Brain microvascular endothelial cell (primary cell): ENCODE data around the gene HNRNPAB.

Source experiments
- DNase-seq: peaks from one replicate; pipeline ENCODE4 v3.0.0-alpha.2; 2020
- H3K27ac ChIP-seq: fragments of 250-450 bp; sonication (Bioruptor Pico); 2 replicates; pipeline ENCODE4 v1.5.1; 2020; ENCODE audit warnings: mild to moderate bottlenecking, moderate library complexity
- H3K27me3 ChIP-seq: fragments of 250-450 bp; sonication (Bioruptor Pico); replicated peaks from 2 replicates; pipeline ENCODE4 v1.5.1; 2020; ENCODE audit warnings: mild to moderate bottlenecking
- H3K36me3 ChIP-seq: fragments of 250-450 bp; sonication (Bioruptor Pico); replicated peaks from 2 replicates; pipeline ENCODE4 v1.5.1; 2020; ENCODE audit warnings: mild to moderate bottlenecking
- H3K4me3 ChIP-seq: 2 replicates; pipeline ENCODE4 v1.5.1; 2011; ENCODE audit warnings: low read depth, mild to moderate bottlenecking, control low read depth, low read length, moderate library complexity
- in situ Hi-C: cut with HindIII; loops from 2 replicates; pipeline ENCODE4 v1.10.0; 2017; ENCODE audit warnings: low sequenced_read_pairs, low pct_ligation_motif_present
- TF ChIP-seq, protein P1 (sequence below): IDR thresholded peaks from 2 replicates; pipeline ENCODE4 v1.5.1; 2011; ENCODE audit warnings: low read depth, mild to moderate bottlenecking, moderate library complexity, low read length, control low read depth, inconsistent platforms; ENCODE audit errors: missing control alignments

The HNRNPAB gene

DNA sequence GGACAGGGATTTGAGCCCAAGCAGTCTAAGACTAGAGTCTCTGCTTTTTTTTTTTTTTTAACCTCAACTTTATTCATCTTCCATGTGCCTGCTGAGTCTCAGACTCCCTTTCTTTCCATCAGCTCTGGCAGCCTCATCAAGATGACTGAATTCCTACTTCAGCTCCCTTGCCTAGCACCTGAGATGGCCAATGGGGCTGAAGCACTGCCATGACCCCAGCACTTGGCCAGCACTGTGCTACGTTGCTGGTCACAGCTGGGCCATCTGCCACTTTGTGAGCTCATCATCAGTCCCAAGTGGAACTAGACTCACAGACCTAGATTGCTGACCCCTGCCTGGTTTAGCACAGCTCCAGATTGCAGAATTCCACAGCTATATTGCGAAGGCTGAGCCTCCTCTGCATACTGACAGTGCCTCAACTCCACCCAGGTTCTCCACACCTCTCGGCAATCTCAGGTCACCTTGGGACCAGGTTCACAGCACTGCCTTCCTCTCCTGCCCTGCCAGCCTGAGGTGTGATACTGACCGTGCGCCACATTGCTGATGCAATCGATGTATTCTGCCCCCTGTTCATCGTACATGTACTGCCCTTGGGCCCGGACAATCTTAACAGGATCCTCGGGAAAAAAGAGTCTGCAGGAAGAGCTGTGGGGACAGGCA lies 26.7 kb downstream of the HNRNPAB start:
- peak; percentile 22 for DNase-seq
- Histone ChIP-seq H3K4me3 (peak overlapping the region; percentile 85), H3K27me3 (no peaks in the 10 kb centered on the region), H3K27ac (no peak overlapping the region), H3K36me3 (peaks cover 20% of the 10 kb centered on the region)
- in situ Hi-C loops: no loop called here
- TF ChIP-seq, protein P1, sequence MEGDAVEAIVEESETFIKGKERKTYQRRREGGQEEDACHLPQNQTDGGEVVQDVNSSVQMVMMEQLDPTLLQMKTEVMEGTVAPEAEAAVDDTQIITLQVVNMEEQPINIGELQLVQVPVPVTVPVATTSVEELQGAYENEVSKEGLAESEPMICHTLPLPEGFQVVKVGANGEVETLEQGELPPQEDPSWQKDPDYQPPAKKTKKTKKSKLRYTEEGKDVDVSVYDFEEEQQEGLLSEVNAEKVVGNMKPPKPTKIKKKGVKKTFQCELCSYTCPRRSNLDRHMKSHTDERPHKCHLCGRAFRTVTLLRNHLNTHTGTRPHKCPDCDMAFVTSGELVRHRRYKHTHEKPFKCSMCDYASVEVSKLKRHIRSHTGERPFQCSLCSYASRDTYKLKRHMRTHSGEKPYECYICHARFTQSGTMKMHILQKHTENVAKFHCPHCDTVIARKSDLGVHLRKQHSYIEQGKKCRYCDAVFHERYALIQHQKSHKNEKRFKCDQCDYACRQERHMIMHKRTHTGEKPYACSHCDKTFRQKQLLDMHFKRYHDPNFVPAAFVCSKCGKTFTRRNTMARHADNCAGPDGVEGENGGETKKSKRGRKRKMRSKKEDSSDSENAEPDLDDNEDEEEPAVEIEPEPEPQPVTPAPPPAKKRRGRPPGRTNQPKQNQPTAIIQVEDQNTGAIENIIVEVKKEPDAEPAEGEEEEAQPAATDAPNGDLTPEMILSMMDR: no peak

GRCh38 chr5:178231539-178232123 lies 27.3 kb downstream of the HNRNPAB start:
- TF ChIP-seq, protein P1: no peak
- Histone ChIP-seq H3K27me3 (no peaks in the 10 kb centered on the region), H3K27ac (peak overlapping the region; percentile 87), H3K36me3 (peaks cover 20% of the 10 kb centered on the region), H3K4me3 (peak overlapping the region; percentile 85)
- in situ Hi-C loops: no loop called here
- DNase-seq: no peak

DNA sequence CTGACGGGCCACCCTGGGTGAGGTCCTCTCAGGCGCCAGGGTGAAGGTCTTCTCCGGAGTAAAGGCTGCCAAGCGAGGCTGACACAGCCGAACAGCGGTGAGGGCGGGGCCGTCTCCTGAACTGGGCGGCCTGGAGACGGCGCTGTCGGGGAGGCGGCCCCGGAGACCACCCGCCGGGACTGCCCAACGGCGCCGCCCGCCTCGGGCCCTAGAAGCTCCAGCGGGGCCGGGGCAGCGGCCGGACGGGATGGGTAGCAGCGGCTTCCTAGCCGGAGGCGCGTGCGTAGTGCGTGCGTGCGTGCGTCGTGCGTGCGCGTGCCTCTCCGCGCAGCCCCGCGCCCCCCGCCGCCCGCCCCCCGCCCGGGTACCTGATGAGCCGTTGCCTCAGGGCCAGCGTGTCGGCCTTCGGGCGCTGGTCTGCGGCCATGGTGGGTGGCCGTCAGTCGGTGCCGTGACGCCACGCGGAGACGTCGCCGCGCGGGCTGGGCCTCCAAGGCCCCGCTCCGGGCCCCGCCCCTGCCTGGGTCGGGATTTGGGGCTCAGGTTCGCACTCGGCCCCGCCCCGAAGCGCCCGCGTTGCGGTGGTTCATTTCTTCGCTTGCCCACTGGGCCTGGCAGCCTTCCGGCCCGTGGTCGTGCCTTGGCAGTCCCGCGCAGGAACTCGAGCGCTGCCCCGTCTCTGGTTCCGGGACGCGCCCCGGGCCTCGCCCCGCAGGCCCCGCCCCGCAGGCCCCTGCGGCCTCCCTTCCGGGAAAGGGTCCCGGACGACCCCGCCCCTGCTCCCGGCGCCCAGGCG lies 28.0 kb downstream of the HNRNPAB start, which contains the start of gene PHYKPL:
PHYKPL (minus strand) TSS at position 679 of the 796 bp plus-strand sequence; CDS start at position 427, 252 bp downstream.
- in situ Hi-C loops: no loop called here
- peaks cover 20% of the 10 kb centered on the region for H3K36me3 ChIP-seq
- TF ChIP-seq, protein P1: no peak
- H3K27ac ChIP-seq: peak within 1 kb of the TSS; percentile 87
- H3K27me3 ChIP-seq: no peaks in the 10 kb centered on the region
- peak; percentile 33 for DNase-seq
- H3K4me3 ChIP-seq: peak within 1 kb of the TSS; percentile 85

DNA sequence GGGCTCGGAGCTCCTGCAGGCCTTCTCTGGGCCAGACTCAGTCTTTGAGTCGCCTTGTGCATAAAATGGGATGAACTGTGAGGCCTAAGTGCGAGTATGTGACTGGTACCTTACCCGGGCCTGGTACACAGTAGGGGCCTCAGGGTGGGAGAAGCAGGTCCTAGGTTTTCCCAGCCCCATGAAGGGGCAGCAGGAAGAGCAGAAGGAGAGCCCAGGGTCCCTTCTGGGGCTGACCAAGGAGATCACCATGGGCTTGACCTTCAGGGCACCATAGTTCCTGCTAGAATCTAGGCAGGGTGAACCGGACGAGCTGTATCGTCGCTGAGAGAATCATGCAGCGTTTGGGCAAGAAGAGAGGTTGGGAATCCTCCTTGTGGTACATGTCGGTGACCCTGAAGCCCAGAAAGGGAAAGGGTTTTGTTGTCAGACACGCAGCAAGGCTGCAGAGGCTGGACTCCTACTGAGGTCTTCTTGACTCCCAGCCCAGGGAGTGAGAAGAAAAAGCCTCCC lies 28.6 kb downstream of the HNRNPAB start:
- H3K4me3 ChIP-seq: peak overlapping the region; percentile 85
- DNase-seq: no peak

DNA sequence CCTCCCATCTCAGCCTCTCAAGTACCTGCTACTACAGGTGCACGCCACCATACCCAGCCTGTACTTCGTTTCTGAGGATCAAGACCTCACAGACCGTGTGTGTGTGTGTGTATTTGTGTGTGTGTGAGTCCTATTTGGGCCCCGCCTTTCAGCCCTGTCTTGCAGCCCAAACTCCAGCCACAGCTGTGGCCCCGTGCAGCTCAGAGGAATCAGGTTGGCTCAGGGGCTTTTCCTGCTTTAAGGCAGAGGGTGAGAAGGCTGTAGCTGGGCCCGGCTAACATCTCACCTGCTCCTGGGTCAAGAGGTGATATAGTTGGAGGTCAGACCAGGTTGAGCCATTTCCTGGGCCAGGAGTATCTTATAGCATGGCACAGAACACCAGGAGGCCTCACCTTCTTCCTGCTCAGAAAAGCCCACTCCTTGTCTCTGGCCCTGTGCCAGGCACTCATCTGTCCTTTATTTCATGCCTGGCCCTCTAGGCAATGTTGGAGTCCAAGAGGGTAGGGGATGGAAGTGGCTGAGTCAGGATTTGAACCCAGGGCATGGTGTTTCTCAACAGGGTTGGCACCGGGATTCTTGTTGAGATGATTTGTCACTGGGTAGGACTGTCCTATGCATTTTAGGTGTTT lies 29.9 kb downstream of the HNRNPAB start:
- Histone ChIP-seq H3K36me3 (peaks cover 4% of the 10 kb centered on the region), H3K27me3 (no peaks in the 10 kb centered on the region), H3K4me3 (no peak overlapping the region), H3K27ac (no peak overlapping the region)
- TF ChIP-seq, protein P1: no peak
- no peak for DNase-seq
- in situ Hi-C loops: no loop called here

More for the DNA sequence above, 28.6 kb downstream of the HNRNPAB start:
- Histone ChIP-seq H3K27ac (peak overlapping the region; percentile 87), H3K36me3 (peaks cover 14% of the 10 kb centered on the region), H3K27me3 (no peaks in the 10 kb centered on the region)
- TF ChIP-seq, protein P1: no peak
- in situ Hi-C loops: no loop called here
